Measurements from ENCODE around the gene TUBB6. TPM values are rescaled to one million over a fixed set of nuclear protein-coding genes. Genes with fewer than 3 reads are reported as not detected.

The TUBB6 gene
- total RNA-seq, 1 donor from 2014 or later = 961 TPM

- DNase-seq (ENCODE audit: extremely low read depth, low read depth, low spot score) = no peak
Observed at GRCh38 chr18:12290086-12290485, 18.0 kb upstream of the TUBB6 start.

GRCh38 chr18:12291161-12291560 lies 16.9 kb upstream of the TUBB6 start:
- DNase-seq (ENCODE audit: extremely low read depth, low read depth, low spot score) = no peak

GRCh38 chr18:12291690-12292089 lies 16.4 kb upstream of the TUBB6 start:
- DNase-seq (ENCODE audit: extremely low read depth, low read depth, low spot score) = no peak

GRCh38 chr18:12293831-12294230 lies 14.2 kb upstream of the TUBB6 start:
- no peak for DNase-seq (ENCODE audit: extremely low read depth, low read depth, low spot score)

GRCh38 chr18:12295389-12296086 lies 12.5 kb upstream of the TUBB6 start:
- no peak for DNase-seq (ENCODE audit: extremely low read depth, low read depth, low spot score)

DNA sequence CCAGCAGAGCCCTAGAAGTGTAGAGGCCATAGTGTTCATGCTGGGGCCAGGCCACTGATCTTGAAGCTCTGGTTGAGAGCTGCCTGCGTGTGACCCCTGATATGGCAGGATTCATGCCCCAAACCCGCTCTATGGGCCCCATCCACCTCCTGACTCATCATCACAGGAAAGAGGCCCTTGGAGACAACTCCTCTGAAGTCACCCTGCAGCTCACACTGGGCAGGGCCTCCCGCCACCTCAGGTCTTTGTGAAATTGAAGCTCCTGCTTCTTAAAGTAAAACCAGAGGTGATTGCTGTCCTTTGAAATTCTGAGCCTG lies 12.0 kb upstream of the TUBB6 start:
- DNase-seq (ENCODE audit: extremely low read depth, low read depth, low spot score) = no peak

DNA sequence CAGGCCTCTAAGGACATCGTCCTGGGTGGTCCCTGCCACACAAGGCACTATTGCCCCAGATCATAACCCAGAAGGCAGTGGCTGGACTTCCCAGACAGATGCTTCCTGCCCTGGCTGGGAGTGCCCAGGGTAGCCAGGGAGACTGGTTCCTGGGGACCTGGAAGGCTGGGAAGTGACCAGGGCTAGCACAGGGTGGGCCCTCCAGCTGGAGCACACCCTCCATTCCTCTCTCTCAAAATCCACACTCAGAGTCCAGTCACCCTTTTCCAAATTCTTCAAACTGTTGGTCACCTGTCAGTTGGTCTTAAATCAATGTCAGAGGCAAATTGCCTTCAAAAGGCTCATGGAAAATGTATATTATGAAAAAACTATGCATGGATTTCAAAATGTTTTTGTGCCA lies 11.6 kb upstream of the TUBB6 start:
- DNase-seq (ENCODE audit: extremely low read depth, low read depth, low spot score) = no peak

- no peak for DNase-seq (ENCODE audit: extremely low read depth, low read depth, low spot score)
Observed at GRCh38 chr18:12299862-12300261, 8.2 kb upstream of the TUBB6 start.

- no peak for DNase-seq (ENCODE audit: extremely low read depth, low read depth, low spot score)
Observed at GRCh38 chr18:12301263-12302005, 6.6 kb upstream of the TUBB6 start.

GRCh38 chr18:12302391-12303147 lies 5.5 kb upstream of the TUBB6 start:
- DNase-seq (ENCODE audit: extremely low read depth, low read depth, low spot score) = no peak

DNA sequence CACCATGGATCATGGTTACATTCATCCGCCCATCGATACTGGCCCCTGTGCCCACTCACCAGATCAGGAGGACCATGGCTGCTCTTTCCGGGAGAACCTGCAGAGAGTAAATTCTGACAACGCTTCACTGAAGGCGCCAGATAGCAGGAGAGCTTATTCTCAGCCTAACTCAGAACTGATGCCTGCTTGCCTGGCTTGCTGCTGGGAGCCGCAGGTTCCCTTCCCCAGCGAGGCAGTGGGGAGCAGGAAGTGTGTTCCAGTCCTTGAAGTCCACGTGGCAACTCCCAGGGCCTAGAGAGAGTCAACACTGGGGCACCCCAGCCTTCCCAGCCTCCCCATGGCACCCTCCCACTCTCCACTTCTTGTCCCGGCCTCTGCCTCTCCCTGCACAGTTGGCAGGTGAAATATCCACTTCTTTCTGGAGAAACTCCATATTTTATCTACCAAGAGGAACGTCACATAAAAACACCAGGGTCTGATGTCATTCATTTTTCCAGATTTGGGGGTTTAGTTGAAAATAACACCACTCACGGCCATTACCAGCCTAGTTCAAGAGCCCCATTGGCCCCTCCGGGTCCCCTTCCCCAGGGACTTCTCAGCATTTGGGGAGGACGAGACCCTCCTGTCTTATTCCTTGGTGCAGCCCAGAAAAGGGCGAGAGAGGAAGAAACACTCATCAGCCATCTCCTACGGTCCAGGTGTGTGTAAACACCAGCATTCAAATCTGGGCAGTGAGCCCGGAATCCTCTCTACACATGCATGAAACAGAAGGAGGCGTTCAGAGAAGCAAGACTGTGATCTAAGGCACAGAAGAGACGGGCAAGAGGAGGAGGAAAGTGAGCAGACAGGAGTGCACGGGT lies 3.5 kb upstream of the TUBB6 start:
- no peak for DNase-seq (ENCODE audit: extremely low read depth, low read depth, low spot score)

- DNase-seq (ENCODE audit: extremely low read depth, low read depth, low spot score) = no peak
Observed at GRCh38 chr18:12305211-12305610, 2.8 kb upstream of the TUBB6 start.

DNA sequence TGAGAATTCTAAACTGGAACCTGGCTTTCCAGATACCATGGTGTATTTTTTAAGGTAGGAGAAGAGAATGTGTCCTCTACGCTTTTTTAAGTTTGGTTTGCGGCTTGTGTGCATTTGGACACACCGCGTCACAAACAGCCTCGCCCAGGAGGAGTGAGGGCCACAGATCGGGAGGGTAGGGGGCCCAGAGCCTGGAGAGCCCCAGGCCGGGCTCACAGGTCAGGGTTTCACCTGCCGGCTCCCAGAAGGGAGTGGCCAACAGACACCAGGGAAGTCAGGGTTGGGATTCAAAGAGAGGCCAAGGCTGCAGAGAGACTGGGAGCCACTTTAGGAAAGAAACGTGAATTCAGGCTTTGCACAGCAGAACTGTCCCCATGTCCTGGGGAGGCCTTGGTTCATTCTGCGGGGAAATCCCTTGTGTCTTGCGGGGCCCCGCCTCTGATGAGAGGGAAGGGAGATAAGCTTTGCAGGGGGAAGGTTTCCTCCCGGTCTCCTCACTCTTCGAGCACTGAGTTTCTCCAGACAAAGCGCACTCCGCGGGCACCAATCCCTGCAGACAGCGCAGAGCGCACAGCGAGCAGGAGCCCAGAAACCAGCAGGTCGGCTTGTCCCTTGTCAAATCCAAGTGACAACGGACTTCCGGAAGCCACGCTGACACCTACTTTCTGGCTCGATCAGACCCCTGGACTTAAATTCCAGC lies 2.0 kb upstream of the TUBB6 start:
- DNase-seq (ENCODE audit: extremely low read depth, low read depth, low spot score) = no peak

DNA sequence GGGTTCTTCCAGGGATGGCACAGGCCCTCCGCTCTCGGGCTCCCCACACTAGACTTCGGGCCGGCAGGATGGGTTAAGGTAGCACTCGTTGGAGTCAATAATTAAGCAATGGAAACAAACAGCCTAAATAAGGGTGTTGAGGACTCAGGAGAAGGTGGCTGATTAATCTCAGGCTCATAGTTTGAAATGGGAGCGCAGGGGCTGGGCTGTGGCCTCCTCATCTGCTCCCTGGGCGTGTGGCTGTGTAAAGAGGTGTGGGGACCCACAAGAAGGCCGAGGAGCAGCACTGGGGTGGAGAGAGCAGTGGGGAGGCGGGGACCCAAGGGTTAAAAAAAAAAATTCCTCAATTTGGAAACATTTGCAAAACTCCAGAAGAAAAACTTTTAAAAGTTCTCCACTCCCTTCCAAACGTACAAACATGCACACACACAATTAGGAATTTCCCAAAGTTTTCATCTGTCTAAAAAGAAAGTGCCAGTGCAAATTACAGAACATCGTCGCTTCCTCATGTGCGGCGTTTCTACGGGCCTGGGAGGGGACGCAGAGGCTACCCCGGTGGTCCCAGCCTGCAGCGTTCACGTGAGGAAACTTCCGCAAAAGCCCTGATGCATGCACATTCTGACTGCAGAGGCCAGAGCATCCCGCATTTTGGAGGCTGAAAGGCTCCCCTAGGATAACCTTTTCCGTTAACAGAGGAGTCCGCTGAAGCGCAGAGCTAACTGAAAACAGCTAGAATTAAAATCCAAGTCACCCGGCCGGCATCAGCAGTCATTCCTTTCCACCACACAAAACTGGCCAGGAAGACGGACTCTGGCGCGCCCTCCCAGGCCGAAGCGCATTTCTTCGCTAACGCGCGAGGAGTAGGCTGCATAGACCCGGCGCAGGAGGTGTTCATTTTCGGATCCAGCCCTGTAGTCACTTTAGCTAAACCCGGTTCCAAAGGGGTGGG lies 1.0 kb upstream of the TUBB6 start:
- DNase-seq (ENCODE audit: extremely low read depth, low read depth, low spot score) = no peak

DNA sequence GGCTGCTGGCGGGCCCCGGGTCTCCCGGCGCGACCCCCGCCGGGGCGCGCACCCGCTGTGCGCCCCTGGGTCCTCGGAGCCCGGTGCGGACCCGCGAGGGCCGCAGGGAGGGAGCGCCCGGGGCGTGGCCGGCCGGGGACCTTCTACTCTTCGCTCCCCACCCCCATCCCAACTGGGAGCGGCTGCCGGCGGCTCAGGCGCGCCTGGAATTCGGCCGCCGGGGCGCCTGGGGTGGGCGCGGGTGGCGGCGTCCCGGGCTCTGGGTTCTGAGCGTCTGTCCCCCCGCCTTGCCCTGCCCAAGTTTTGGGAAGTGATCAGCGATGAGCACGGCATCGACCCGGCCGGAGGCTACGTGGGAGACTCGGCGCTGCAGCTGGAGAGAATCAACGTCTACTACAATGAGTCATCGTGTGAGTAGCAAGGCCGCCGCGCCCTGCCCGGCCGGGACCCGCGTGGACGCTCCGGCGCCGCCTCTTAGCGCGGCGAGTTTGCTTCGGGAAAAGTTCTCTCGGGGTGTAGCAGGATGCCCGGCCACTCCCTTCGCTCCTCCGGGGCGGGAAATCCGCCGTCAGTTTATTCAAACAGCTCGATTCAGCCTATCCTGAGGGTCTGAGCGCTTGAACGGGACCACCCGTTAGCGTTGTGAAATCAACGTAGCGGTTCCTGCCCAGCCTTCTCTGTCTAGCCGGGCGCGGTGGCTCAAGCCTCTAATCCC lies 502 bp downstream of the TUBB6 start:
- no peak for DNase-seq (ENCODE audit: extremely low read depth, low read depth, low spot score)

DNA sequence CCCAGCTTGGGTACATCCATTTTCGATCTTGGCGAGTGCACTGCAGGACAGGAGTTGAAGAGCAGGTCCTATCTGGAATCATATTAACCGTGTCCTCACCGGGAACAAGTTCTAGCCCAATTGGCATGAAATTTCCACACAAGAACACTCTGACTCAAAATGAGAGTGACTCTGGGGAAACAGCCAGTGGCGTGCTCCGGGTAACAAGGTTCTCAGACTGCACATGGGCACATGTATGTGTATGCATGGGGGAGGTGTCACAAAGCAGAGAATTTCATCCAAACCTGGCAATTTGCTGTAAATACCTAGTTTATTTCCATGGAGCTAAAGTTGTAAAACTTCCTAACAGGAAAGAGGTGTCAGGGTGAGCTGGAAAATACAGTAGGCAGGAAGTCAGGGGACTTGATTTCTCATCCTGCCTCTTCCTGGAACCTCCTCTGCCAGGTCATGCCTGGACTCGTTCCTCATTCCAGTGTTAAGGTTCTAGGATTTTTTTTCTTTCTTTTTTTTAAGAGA lies 1.7 kb downstream of the TUBB6 start:
- no peak for DNase-seq (ENCODE audit: extremely low read depth, low read depth, low spot score)

GRCh38 chr18:12310762-12311161 lies 2.7 kb downstream of the TUBB6 start:
- no peak for DNase-seq (ENCODE audit: extremely low read depth, low read depth, low spot score)

GRCh38 chr18:12312976-12313375 lies 4.9 kb downstream of the TUBB6 start:
- no peak for DNase-seq (ENCODE audit: extremely low read depth, low read depth, low spot score)
